Loucy (cell line): ENCODE results near the gene POLD4.

Source experiments
- CTCF ChIP-seq: fragments of 200-600 bp; sonication (generic); conservative IDR thresholded peaks from 2 replicates; pipeline ENCODE4 v1.5.1; 2014; ENCODE audit warnings: mild to moderate bottlenecking, antibody characterized with exemption, low read length
- EZH2phosphoT487 ChIP-seq: fragments of 200-600 bp; IDR thresholded peaks from 2 replicates; pipeline ENCODE4 v1.6.1; 2018; ENCODE audit warnings: antibody characterized with exemption, mild to moderate bottlenecking, moderate library complexity, borderline replicate concordance

- TF ChIP-seq CTCF (no peak), EZH2phosphoT487 (no peak)
These were observed 18.6 kb upstream of the POLD4 start for GRCh38 chr11:67371911-67372320.
